IMR-90 (cell line): ENCODE results near the gene C21orf58. TPM values are rescaled to one million over a fixed set of nuclear protein-coding genes. Genes with fewer than 3 reads are reported as not detected.
"Not testable (repeated sequence)": the region's sequence is repeated elsewhere in the genome, so short reads cannot be mapped to it uniquely, and the experiment has no call there.

Source experiments
- ATAC-seq: fragments of 200-7000 bp; cut with Tn5 transposase; 2 replicates; pipeline ENCODE4 v1.9.1; 2020; ENCODE audit warnings: low read depth, mild to moderate bottlenecking, moderate library complexity
- BruUV-seq: library from RNA; stranded (reverse); fragments of 400-500 nt; replicated peaks from 2 replicates; lab custom pipeline; 2021; lab: Mats Ljungman, UMichigan
- CTCF ChIA-PET: fragments of 300-600 bp; formaldehyde crosslinking; extraction: SDS; loops from one replicate; lab custom pipeline; 2021; ENCODE audit warnings: antibody characterized with exemption; lab: Yijun Ruan, JAX
- POLR2A ChIA-PET: fragments of 300-600 bp; sonication (Branson Sonifier 250); formaldehyde crosslinking; loops from one replicate; lab custom pipeline; 2022; ENCODE audit warnings: antibody characterized with exemption; ENCODE audit not compliant: unreplicated experiment; lab: Charles Lee
- DNase-seq: peaks from one replicate; pipeline ENCODE4 v3.0.0; 2013
- H2AFZ ChIP-seq: replicated peaks from 2 replicates; pipeline ENCODE3; 2013; ENCODE audit warnings: low read length, mild to moderate bottlenecking; ENCODE audit not compliant: poor library complexity
- H2AK5ac ChIP-seq: 2 replicates; pipeline ENCODE4 v1.6.1; 2013; ENCODE audit warnings: low read depth, low read length, inconsistent platforms
- H2AK9ac ChIP-seq: replicated peaks from 2 replicates; pipeline ENCODE3; 2013; ENCODE audit warnings: mild to moderate bottlenecking, low read depth, low read length, moderate library complexity; ENCODE audit not compliant: poor library complexity
- H2BK120ac ChIP-seq: 2 replicates; pipeline ENCODE4 v1.6.1; 2013; ENCODE audit warnings: low read depth, low read length, inconsistent platforms
- H2BK15ac ChIP-seq: 3 replicates; pipeline ENCODE4 v1.6.1; 2013; ENCODE audit warnings: low read depth, low read length, inconsistent platforms
- H2BK20ac ChIP-seq: 2 replicates; pipeline ENCODE4 v1.6.1; 2013; ENCODE audit warnings: low read depth, mild to moderate bottlenecking, inconsistent platforms, low read length, moderate library complexity
- H2BK5ac ChIP-seq: 2 replicates; pipeline ENCODE4 v1.6.1; 2013; ENCODE audit warnings: mild to moderate bottlenecking, low read depth, low read length, inconsistent platforms; ENCODE audit not compliant: poor library complexity, severe bottlenecking
- H3K14ac ChIP-seq: replicated peaks from 2 replicates; pipeline ENCODE4 v1.6.1; 2013; ENCODE audit warnings: low read depth, low read length, inconsistent platforms
- H3K18ac ChIP-seq: 2 replicates; pipeline ENCODE4 v1.6.1; 2013; ENCODE audit warnings: low read depth, low read length, control low read depth
- H3K23ac ChIP-seq: 2 replicates; pipeline ENCODE4 v1.6.1; 2013; ENCODE audit warnings: low read depth, low read length, inconsistent platforms
- H3K27ac ChIP-seq: 2 replicates; pipeline ENCODE4 v1.5.1; 2013; ENCODE audit warnings: mild to moderate bottlenecking, control low read depth, low read length; ENCODE audit not compliant: insufficient read depth
- H3K27me3 ChIP-seq: 2 replicates; pipeline ENCODE4 v1.6.1; 2013; ENCODE audit warnings: low read length; ENCODE audit not compliant: control insufficient read depth, insufficient read depth
- H3K36me3 ChIP-seq: 2 replicates; pipeline ENCODE4 v1.6.1; 2013; ENCODE audit warnings: low read length, mixed read lengths; ENCODE audit not compliant: control insufficient read depth, insufficient read depth
- H3K4ac ChIP-seq: 2 replicates; pipeline ENCODE4 v1.6.1; 2013; ENCODE audit warnings: low read depth, low read length, inconsistent platforms
- H3K4me1 ChIP-seq: 2 replicates; pipeline ENCODE4 v1.6.1; 2013; ENCODE audit warnings: low read length, mixed read lengths; ENCODE audit not compliant: control insufficient read depth, insufficient read depth
- H3K4me2 ChIP-seq: 2 replicates; pipeline ENCODE4 v1.6.1; 2013; ENCODE audit warnings: low read depth, mild to moderate bottlenecking, control low read depth, low read length, moderate library complexity
- H3K4me3 ChIP-seq: 2 replicates; pipeline ENCODE4 v1.5.1; 2013; ENCODE audit warnings: low read depth, mild to moderate bottlenecking, control low read depth, low read length, moderate library complexity; ENCODE audit not compliant: insufficient read depth
- H3K56ac ChIP-seq: 2 replicates; pipeline ENCODE4 v1.6.1; 2013; ENCODE audit warnings: low read length, inconsistent platforms; ENCODE audit not compliant: insufficient read depth; ENCODE audit errors: extremely low read depth
- H3K79me1 ChIP-seq, 2 experiments: 2 replicates each; pipeline ENCODE4 v1.6.1; 2013; ENCODE audit warnings: low read length in 2 of 2, inconsistent platforms in 1 of 2, low read depth in 1 of 2
- H3K9ac ChIP-seq: 2 replicates; pipeline ENCODE4 v1.6.1; 2013; ENCODE audit warnings: low read depth, low read length, control low read depth
- H3K9me1 ChIP-seq: 2 replicates; pipeline ENCODE4 v1.6.1; 2013; ENCODE audit warnings: low read length, inconsistent platforms; ENCODE audit not compliant: insufficient read depth
- H3K9me3 ChIP-seq: 2 replicates; pipeline ENCODE4 v1.6.1; 2013; ENCODE audit warnings: low read length; ENCODE audit not compliant: control insufficient read depth, insufficient read depth
- H4K20me1 ChIP-seq: 2 replicates; pipeline ENCODE4 v1.6.1; 2013; ENCODE audit warnings: low read length, inconsistent platforms; ENCODE audit not compliant: insufficient read depth
- H4K5ac ChIP-seq: 2 replicates; pipeline ENCODE4 v1.6.1; 2013; ENCODE audit warnings: mild to moderate bottlenecking, low read depth, low read length, control low read depth
- H4K8ac ChIP-seq, 2 experiments: 2 replicates each; pipeline ENCODE4 v1.6.1; 2013; ENCODE audit warnings: low read depth in 2 of 2, low read length in 2 of 2, control low read depth in 1 of 2, inconsistent platforms in 1 of 2
- H4K91ac ChIP-seq: 2 replicates; pipeline ENCODE4 v1.6.1; 2013; ENCODE audit warnings: low read depth, low read length, inconsistent platforms; ENCODE audit not compliant: insufficient read depth
- WGBS, 2 experiments: methylation state at CpG; one replicate each; pipeline versions ENCODE4 v1.1.5 to v1.1.7; 2013; ENCODE audit warnings: missing lambda C conversion rate in 2 of 2; ENCODE audit not compliant: insufficient read length in 1 of 2; ENCODE audit errors: extremely low coverage in 2 of 2; 5-methylcytosine and 5-hydroxymethylcytosine counted together
- dilution Hi-C: fragments of 300-500 bp; cut with HindIII; formaldehyde crosslinking; loops from one replicate; pipeline ENCODE4 v1.14.3; 2018; ENCODE audit warnings: low sequenced_read_pairs; ENCODE audit not compliant: unreplicated experiment
- in situ Hi-C: fragments of 300-500 bp; cut with MboI; formaldehyde crosslinking; loops from 3 replicates; pipeline ENCODE4 v1.14.3; 2019; ENCODE audit warnings: low sequenced_read_pairs, inconsistent platforms, mixed read lengths
- intact Hi-C: fragments of 100-400 bp; cut with micrococcal nuclease; formaldehyde crosslinking; loops from 2 replicates; pipeline ENCODE4 v1.10.0; 2022
- polyA plus RNA-seq, 3 experiments: library from polyadenylated mRNA; depleted of rRNA; stranded (reverse); fragments of >200 nt; gene quantifications; 2 replicates each; pipeline ENCODE4 v1.2.3, GENCODE V29; 2012; ENCODE audit warnings: low replicate concordance in 1 of 3
- total RNA-seq: library from RNA; depleted of rRNA; stranded (reverse); fragments of >200 nt; gene quantifications from 2 replicates; pipeline ENCODE4 v1.2.3, GENCODE V29; 2012
- TF ChIP-seq, protein P1 (sequence below): conservative IDR thresholded peaks from 2 replicates; pipeline ENCODE4 v1.5.1; 2012; ENCODE audit warnings: mild to moderate bottlenecking, low read depth, low read length, improper control_type of control experiment

C21orf58 gene
- total and polyA plus RNA-seq, 2 of the 4 experiments (the other 2 are of a cell fraction), result 2.7 to 6.2 TPM

DNA sequence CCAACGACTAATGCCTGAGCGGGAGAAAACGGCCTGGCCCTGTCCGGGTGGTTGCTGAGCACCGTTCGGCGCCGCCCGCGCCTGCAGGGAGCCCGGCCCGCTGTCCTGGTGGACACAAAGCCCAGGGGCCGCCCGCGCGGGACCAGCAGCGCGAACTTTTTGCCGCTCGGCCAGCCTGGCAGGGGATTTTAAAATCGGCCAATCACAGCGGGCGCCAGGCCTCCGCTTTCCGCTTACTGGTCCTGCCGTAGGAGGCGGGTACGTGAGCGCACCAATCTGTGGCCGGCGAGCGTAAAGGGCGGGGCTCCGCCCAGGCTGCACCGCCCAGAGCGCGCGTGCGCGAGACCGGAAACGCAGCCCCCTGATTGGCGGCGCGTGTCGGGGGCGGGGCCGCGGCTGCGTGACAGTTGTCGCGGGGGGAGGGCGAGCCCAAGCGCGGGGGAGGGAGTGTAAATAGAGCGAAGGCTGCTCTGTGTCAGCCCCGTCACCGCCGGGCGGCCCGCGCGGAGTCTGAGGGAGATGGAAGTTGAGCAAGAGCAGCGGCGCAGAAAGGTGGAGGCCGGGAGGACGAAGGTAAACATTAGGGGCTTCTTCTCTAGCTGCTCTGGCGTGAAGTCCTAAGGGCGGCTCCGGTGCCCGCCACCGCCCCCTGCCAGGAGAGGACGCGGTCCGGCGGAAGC, at the start of gene C21orf58, which contains the start of gene PCNT (continued):
- TF ChIP-seq, protein P1, sequence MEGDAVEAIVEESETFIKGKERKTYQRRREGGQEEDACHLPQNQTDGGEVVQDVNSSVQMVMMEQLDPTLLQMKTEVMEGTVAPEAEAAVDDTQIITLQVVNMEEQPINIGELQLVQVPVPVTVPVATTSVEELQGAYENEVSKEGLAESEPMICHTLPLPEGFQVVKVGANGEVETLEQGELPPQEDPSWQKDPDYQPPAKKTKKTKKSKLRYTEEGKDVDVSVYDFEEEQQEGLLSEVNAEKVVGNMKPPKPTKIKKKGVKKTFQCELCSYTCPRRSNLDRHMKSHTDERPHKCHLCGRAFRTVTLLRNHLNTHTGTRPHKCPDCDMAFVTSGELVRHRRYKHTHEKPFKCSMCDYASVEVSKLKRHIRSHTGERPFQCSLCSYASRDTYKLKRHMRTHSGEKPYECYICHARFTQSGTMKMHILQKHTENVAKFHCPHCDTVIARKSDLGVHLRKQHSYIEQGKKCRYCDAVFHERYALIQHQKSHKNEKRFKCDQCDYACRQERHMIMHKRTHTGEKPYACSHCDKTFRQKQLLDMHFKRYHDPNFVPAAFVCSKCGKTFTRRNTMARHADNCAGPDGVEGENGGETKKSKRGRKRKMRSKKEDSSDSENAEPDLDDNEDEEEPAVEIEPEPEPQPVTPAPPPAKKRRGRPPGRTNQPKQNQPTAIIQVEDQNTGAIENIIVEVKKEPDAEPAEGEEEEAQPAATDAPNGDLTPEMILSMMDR, result no peak

DNA sequence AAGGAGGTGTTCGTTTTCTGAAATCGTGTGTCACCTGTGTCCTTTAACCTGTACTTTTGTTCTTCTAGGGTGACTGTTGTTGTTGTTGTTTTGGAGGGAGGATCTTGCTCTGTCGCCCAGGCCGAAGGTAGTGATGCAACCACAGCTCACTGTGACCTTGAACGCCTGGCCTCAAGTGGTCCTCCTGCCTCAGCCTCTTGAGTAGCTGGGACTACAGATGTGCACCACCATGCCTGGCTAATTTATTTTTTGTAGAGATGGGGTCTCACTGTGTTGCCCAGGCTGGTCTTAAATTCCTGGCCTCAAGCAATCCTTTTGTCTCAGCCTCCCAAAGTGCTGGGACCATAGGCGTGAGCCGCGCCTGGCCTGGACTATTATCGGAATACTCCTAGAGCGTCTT, 49.3 kb upstream of the C21orf58 start:
- H4K91ac ChIP-seq, POLR2A ChIA-PET: not testable (repeated sequence)
- 92% methylated on average over 2 of the region's 10 CpGs; no CpG with 5 or more reads in 1 of the 2 experiments for WGBS, 2 experiments

More for the DNA sequence above, 49.3 kb upstream of the C21orf58 start:
- H2BK20ac ChIP-seq, H3K4me2 ChIP-seq, BruUV-seq, dilution Hi-C loops, H4K5ac ChIP-seq, H3K9me3 ChIP-seq, H2AFZ ChIP-seq, H3K56ac ChIP-seq, in situ Hi-C loops, intact Hi-C loops, H3K14ac ChIP-seq, H2BK15ac ChIP-seq, H3K4me1 ChIP-seq, H3K27ac ChIP-seq, H2BK5ac ChIP-seq, H2AK9ac ChIP-seq, H3K4me3 ChIP-seq, H3K4ac ChIP-seq, H3K9ac ChIP-seq, H3K18ac ChIP-seq, H2BK120ac ChIP-seq, H4K8ac ChIP-seq, ATAC-seq, H2AK5ac ChIP-seq, CTCF ChIA-PET, H3K27me3 ChIP-seq, H3K23ac ChIP-seq, DNase-seq: not testable (repeated sequence)
- peaks cover 13% of the 10 kb centered on the region for H3K9me1 ChIP-seq
- peaks cover 15% of the 10 kb centered on the region for H4K20me1 ChIP-seq
- peaks cover 18 to 62% of the 10 kb centered on the region in 2 experiments for H3K79me1 ChIP-seq
- H3K36me3 ChIP-seq, result peaks cover 16% of the 10 kb centered on the region
